Osteocyte (in vitro differentiated cells): ENCODE measurements around the gene AFP. TPM values are rescaled to one million over a fixed set of nuclear protein-coding genes. Genes with fewer than 3 reads are reported as not detected.

Source experiments
- DNase-seq: peaks from one replicate; pipeline ENCODE4 v3.0.0; 2021; ENCODE audit warnings: mixed read lengths; ENCODE audit not compliant: unreplicated experiment; ENCODE audit errors: extremely low spot score
- H3K27ac Mint-ChIP-seq: one replicate; pipeline ENCODE4 v1.8.0; 2021; ENCODE audit warnings: mild to moderate bottlenecking, mixed read lengths; ENCODE audit not compliant: unreplicated experiment
- H3K27me3 Mint-ChIP-seq: one replicate; pipeline ENCODE4 v1.8.0; 2021; ENCODE audit warnings: mixed read lengths; ENCODE audit not compliant: unreplicated experiment
- H3K36me3 Mint-ChIP-seq: one replicate; pipeline ENCODE4 v1.8.0; 2021; ENCODE audit warnings: mixed read lengths; ENCODE audit not compliant: unreplicated experiment
- H3K4me1 Mint-ChIP-seq: one replicate; pipeline ENCODE4 v1.8.0; 2021; ENCODE audit warnings: mixed read lengths; ENCODE audit not compliant: unreplicated experiment
- H3K4me3 Mint-ChIP-seq: one replicate; pipeline ENCODE4 v1.8.0; 2021; ENCODE audit warnings: mild to moderate bottlenecking, moderate library complexity, mixed read lengths; ENCODE audit not compliant: unreplicated experiment
- H3K9me3 Mint-ChIP-seq: one replicate; pipeline ENCODE4 v1.8.0; 2021; ENCODE audit warnings: mixed read lengths; ENCODE audit not compliant: unreplicated experiment
- total RNA-seq: library from RNA; stranded (reverse); gene quantifications from 2 replicates; pipeline ENCODE4 v1.2.1, GENCODE V29; 2021
- TF ChIP-seq, protein P1 (sequence below): fragments of 200-600 bp; sonication (generic); IDR thresholded peaks from 2 replicates; pipeline ENCODE4 v1.5.0; 2021; ENCODE audit warnings: antibody characterized with exemption, mild to moderate bottlenecking, moderate library complexity

Gene AFP
- total RNA-seq, 1 donor from 2014 or later = not detected

DNA sequence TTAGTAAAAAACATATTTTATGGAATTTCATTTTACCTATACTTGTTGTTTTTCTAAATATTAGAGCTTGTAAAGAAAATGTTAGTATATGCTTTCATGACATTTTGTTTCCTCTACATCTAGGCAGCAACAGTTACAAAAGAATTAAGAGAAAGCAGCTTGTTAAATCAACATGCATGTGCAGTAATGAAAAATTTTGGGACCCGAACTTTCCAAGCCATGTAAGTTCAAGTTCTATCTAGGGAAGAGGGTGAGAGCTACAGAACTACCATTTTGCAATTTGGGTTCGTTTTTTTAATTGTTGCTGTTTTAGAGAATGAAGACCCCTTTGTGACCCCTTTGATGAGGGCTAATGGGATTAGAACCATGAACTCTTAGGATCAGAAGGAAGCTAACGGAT lies 7.2 kb downstream of the AFP start:
- Mint-ChIP-seq H3K27me3 (peaks cover 65% of the 10 kb centered on the region), H3K27ac (no peak overlapping the region)
- TF ChIP-seq, protein P1, sequence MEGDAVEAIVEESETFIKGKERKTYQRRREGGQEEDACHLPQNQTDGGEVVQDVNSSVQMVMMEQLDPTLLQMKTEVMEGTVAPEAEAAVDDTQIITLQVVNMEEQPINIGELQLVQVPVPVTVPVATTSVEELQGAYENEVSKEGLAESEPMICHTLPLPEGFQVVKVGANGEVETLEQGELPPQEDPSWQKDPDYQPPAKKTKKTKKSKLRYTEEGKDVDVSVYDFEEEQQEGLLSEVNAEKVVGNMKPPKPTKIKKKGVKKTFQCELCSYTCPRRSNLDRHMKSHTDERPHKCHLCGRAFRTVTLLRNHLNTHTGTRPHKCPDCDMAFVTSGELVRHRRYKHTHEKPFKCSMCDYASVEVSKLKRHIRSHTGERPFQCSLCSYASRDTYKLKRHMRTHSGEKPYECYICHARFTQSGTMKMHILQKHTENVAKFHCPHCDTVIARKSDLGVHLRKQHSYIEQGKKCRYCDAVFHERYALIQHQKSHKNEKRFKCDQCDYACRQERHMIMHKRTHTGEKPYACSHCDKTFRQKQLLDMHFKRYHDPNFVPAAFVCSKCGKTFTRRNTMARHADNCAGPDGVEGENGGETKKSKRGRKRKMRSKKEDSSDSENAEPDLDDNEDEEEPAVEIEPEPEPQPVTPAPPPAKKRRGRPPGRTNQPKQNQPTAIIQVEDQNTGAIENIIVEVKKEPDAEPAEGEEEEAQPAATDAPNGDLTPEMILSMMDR = no peak

DNA sequence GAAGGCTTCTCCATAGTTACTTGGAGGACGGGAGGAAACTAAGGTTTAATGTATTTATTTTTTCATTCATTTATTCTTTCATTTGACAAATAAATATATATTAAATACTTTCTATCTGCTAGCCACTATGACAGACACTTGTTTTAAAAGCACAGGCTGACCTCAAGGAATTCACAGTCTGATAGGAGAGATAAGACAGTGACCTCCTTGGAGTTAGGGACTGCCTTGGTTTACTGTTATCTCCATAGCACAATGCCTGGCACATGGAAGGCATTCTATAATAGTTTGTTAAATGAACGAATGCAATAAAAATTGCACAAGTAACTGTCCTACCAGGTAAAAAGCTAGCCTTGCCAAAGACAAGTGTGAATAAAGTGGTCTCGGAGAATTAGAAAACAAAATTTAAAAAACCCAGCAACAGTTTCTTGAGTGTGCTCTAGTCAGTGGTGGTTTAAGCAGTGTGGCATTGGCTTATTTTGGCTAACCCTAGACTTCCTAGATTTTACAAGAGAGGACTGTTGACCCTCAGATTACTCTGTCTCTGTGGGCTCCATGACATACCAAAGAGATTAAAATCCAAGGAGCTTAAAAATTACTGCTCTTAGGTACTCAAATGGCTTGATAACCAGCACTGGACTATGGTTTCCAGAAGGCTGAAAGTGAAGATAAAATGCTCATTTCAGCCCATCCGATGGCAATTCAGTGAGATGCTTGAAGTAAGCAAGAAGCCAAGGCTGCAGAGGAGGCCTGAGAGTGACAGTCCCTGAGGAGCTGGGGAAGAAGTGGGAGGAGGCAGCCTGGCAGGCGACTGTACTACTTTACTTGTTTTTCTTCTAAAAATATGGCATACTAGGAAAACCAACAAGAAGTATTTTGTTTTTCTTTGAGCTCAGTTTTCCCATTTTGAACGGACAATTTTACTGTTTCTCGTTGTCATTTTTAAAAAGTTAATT lies 9.6 kb downstream of the AFP start:
- H3K36me3 Mint-ChIP-seq = no peaks in the 10 kb centered on the region
- TF ChIP-seq, protein P1 = no peak
- H3K27me3 Mint-ChIP-seq = peaks cover 70% of the 10 kb centered on the region
- no peak for DNase-seq
- H3K9me3 Mint-ChIP-seq = no peaks in the 10 kb centered on the region
- H3K4me3 Mint-ChIP-seq = no peak overlapping the region
- H3K27ac Mint-ChIP-seq = no peak overlapping the region
- H3K4me1 Mint-ChIP-seq = peaks cover 6% of the 10 kb centered on the region

More for the DNA sequence above, 7.2 kb downstream of the AFP start:
- DNase-seq = no peak
- no peaks in the 10 kb centered on the region for H3K4me1 Mint-ChIP-seq
- no peaks in the 10 kb centered on the region for H3K36me3 Mint-ChIP-seq
- H3K9me3 Mint-ChIP-seq = no peaks in the 10 kb centered on the region
- no peak overlapping the region for H3K4me3 Mint-ChIP-seq

DNA sequence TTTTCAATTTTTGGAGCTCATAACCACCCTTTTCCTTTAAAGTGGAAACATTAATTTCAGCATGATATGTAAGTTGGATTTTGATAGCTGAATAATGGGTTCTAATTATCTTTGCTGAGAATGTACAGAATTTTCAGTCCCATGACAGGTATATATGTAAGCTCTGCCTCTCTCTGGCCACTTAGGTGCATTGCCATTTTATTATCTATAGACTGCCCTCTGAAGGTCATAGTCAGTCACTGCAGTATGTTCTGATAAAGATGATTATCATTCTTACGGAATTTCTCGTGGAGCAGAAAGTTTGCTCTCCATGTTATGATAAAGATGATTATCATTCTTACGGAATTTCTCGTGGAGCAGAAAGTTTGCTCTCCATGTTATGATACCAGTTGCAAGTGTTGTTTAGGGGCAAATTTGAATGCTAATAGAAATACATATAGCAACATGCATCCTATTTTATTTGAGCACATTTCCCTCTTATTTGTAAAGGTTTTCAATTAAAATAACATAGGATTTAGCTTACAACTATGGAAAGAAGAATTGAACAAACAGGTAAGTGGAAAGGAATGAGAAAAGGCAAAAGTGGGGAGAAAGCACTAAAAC lies 10.4 kb downstream of the AFP start:
- Mint-ChIP-seq H3K27me3 (peaks cover 67% of the 10 kb centered on the region), H3K9me3 (no peaks in the 10 kb centered on the region), H3K27ac (no peak overlapping the region), H3K36me3 (no peaks in the 10 kb centered on the region), H3K4me3 (no peak overlapping the region), H3K4me1 (peaks cover 9% of the 10 kb centered on the region)
- TF ChIP-seq, protein P1 = peak; percentile 80
- DNase-seq = no peak

DNA sequence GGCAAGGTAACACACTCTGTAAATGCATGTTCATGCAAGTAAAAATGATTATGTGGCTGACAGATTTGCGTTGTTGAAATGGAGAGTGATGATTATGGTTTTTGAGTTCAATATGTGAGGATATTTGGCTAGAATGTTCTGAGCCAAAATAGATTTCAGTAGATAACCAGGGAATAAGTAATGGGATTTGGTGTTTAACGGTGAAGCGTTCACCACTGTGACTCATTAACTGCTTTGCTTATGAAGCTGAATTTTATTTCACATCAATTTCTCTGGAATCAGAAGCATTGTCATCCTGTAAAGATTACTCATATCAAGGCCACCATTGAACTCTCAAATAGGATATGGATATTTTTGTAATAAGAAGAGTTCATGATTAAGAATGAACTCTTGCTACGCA lies 11.7 kb downstream of the AFP start:
- Mint-ChIP-seq H3K27ac (no peak overlapping the region), H3K36me3 (no peaks in the 10 kb centered on the region), H3K9me3 (no peaks in the 10 kb centered on the region), H3K4me1 (peaks cover 9% of the 10 kb centered on the region), H3K4me3 (no peak overlapping the region), H3K27me3 (peaks cover 57% of the 10 kb centered on the region)
- TF ChIP-seq, protein P1 = no peak
- no peak for DNase-seq
